Dermis blood vessel endothelial cell (primary cell): ENCODE data around the gene DIRAS1. TPM values are rescaled to one million over a fixed set of nuclear protein-coding genes. Genes with fewer than 3 reads are reported as not detected.
"Not testable (repeated sequence)": the region's sequence is repeated elsewhere in the genome, so short reads cannot be mapped to it uniquely, and the experiment has no call there.

Experiments used
- DNase-seq: peaks from one replicate; pipeline ENCODE4 v3.0.0; 2010
- total RNA-seq: library from RNA; depleted of rRNA; stranded (reverse); fragments of >200 nt; gene quantifications from 2 replicates; pipeline ENCODE4 v1.2.3, GENCODE V29; 2014

Gene DIRAS1
- total RNA-seq, 1 donor from 2014 or later: 0.51 TPM

- DNase-seq: no peak
Measured at GRCh38 chr19:2726160-2726855, 5.1 kb upstream of the DIRAS1 start.

DNA sequence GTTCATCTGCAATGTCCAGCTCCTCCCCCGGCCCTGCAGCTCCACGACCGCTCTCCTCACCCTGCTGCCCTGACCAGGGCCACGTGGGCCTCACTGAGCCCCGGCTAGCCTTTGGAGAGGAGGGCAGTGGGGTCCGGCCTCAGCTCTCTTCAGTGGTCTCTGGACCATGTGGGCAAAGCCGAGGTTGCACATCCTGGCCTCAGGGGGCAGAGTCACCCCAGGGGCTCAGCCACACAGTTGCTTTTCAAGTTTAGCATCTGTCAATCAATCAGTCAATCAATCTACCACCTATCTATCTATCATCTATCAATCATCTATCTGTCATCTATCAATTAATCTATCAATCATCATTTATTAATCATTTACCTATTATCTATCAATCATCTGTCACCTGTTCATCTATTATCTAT, 3.0 kb upstream of the DIRAS1 start:
- DNase-seq: no peak

DNA sequence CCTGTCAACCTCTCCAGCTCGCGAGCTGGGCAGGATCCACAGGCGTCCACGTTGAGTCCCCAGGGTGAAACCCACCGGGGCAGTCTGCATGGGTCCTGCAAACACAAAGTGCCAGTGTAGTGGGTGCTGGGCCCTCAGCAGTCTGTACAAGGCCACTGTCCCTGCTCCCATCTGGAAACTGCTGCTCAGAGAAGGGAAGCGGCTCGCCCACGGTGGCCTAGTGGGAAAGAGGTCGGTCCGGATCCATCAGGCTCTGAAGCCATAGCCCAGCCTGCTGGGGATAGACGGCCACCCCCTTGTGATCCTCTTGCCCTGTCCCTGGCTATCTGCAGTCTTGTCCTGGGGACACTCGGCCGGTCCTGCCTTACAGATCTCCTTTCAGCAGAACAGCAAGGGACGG, 2.6 kb upstream of the DIRAS1 start:
- no peak for DNase-seq

GRCh38 chr19:2723345-2723715, 2.2 kb upstream of the DIRAS1 start:
- DNase-seq: no peak

GRCh38 chr19:2722541-2723344, 1.6 kb upstream of the DIRAS1 start:
- peak; percentile 62 for DNase-seq

DNA sequence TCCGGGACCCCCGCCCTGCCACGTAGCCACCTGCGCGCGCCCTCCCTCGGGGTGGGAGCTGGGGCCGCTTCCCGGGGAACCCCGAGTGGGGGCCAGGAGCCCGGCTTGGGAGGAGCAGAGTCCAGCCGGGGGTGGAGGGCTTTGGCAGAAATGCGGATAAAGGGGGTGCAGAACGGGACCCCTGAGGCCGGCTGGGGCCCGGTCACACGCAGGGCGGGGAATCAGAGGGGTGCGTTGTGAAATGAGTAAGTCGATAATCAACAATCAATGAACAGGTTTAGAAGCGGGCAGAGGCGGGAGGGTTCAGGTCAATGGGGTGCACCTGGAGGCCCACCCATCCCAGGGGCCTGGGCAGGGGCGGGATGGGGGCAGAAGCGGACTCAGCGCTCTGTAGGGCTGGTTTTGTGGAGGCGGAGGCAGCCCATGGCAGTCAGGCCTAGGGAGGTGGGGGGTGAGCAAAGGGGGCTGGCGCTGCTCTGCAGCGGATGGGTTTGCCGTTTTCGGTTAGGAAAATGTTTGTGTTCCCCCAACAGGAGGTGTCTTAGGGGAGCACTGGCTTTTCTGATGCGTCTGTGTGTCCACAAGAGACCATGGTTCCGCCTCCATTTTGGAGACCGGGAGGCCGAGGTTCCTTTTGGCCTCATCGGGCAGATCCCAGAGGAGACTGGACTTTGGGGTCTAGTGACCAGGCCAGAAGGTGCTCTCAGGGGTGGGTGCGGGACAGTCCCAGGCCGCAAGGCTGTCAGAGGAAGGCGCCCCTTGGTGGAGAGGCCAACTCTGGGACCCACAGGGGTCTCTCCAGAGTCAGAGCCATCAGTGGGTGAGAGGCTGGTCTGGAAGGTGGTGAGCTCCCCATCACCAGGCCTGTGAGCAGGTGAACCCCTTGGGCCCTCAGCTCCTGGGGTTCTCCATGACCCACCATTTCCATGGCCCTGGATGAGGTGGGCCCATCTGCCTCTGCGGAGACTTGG, 683 bp upstream of the DIRAS1 start:
- no peak for DNase-seq

- no peak for DNase-seq
Measured at GRCh38 chr19:2719920-2720776, 1.0 kb downstream of the DIRAS1 start.

DNA sequence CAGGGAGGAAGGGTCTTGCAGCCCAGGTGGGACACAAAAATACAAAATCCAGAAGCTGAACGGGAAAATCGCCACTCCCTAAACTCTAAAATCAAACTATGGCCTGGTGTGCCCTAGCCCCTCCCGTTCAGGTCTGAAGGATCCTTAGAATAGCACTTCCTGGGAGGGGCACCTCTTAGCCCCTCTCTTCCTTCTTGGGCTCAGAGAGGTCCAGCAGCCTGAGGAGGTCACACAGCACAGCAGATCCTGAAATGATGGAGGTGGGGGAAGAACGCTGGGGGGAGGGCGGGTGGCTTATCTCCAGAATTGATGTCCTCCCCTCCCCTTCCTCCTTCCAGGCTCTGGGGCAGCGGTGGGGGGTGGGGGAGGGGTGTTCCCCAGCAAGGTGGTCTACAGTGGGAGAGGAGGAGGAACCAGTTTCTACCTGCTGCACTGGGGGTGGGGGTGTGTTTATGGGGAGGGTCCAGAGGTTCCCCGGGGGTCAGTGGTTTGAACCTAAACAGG, 1.9 kb downstream of the DIRAS1 start:
- DNase-seq: no peak

DNA sequence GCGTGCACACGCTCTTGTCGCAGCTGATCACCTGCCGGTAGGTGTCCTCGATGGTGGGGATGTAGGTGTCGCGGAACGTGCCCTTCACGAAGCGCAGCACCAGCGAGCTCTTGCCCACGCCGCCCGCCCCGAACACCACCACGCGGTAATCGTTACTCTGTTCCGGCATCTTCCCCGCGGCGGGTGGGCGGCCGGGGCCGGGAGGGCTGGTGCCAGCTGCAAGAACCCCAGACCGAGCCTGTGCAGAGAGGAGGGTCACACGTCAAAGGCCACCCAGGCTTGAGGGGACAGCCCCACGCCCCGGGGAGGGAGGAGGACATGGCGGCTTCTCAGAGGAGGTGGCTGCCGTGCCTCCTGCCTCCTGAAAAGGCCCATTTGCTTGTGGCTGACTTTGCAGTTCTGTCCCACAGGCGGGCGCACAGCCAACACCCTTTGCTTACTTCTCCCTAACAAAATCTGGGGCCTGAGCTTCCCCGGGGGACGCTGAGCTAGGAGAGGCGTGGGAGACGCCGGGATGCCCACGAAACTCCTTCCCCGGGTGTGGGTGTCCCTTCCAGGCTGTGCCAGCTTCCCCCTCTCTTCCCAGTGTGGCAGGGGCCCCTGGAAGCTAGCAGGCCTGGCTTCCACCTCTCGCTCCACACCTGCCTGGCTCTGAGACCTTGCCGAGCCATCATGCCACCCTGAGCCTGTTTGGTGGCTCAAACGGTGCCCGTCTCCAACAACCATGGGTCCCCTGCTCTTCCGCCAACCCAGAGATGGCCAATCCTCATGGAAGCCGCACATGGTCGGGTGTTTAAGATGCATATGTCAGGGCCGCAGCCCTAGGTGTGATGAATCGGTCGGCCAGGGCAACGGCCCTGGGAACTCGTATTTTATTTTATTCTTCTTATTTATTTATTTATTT, 3.3 kb downstream of the DIRAS1 start:
- DNase-seq: no peak

- no peak for DNase-seq
Measured at GRCh38 chr19:2716722-2717637, 4.2 kb downstream of the DIRAS1 start.

- DNase-seq: no peak
Measured at GRCh38 chr19:2716275-2716650, 4.9 kb downstream of the DIRAS1 start.

- DNase-seq: no peak
Measured at GRCh38 chr19:2715470-2716274, 5.5 kb downstream of the DIRAS1 start.

- DNase-seq: no peak
Measured at GRCh38 chr19:2714531-2715269, 6.5 kb downstream of the DIRAS1 start.

GRCh38 chr19:2714102-2714501, 7.1 kb downstream of the DIRAS1 start:
- not testable (repeated sequence) for DNase-seq

GRCh38 chr19:2713170-2713569, 8.0 kb downstream of the DIRAS1 start:
- DNase-seq: not testable (repeated sequence)

- DNase-seq: no peak
Measured at GRCh38 chr19:2711875-2712205, 9.3 kb downstream of the DIRAS1 start.

DNA sequence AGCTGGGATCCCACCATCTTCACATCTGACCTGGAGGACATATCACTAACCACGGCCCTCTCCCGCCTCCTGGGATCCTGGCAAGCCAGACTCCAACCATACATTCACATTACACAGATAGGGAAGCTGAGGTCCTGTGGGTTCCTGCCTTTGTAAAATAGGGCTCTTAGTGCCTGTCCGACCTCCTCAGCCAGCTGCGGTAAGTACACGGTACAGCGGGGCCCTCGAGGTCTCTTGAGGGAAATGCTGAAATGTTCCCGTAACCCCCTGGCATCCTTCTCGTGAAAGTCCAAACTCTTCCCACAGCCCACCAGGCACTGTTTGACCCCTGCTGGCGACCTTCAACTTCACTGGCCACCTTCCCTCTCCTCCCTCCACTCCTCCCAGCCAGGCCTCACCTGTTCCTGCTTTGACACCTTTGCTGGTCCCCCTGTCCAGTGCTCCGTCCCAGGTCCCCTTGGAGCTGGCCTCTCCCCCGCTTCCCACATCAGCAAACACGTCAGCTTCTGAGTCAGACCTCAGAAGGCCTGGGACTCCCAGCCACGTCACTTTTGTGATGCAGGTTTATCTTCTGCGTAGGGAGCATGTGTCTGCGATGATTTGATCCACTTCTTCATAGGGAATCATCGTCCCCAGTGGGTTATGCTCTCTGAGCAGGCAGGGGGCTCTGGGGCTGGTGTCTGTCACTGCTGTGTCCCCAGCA, 9.8 kb downstream of the DIRAS1 start:
- DNase-seq: no peak

DNA sequence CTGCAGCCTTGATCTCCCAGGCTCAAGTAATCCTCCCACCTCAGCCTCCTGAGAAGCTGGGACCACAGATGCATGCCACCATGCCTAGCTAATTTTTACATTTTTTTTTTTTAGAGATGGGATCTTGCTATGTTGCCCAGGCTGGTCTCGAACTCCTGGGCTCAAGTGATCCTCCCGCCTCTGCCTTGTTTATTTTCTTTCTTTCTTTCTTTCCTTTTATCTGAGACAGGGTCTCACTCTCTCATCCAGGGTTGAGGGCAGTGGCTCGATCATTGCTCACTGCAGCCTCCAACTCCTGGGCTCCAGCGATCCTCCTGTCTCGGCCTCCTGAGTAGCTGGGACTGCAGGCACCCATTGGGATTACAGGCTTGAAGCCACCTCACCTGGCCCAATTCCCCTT, 14.9 kb downstream of the DIRAS1 start:
- no peak for DNase-seq
